Activated CD4-positive, alpha-beta T cell treated with anti-CD3 and anti-CD28 coated beads for 36 hours (primary cell): ENCODE measurements around the gene SHROOM1. TPM values are rescaled to one million over a fixed set of nuclear protein-coding genes. Genes with fewer than 3 reads are reported as not detected.

Experiments
- ATAC-seq: fragments of 200-7000 bp; cut with Tn5 transposase; one replicate; pipeline ENCODE4 v1.10.0; 2021; ENCODE audit warnings: mild to moderate bottlenecking, moderate library complexity
- CTCF ChIA-PET: fragments of 350-600 bp; sonication (Branson Sonifier 250); formaldehyde crosslinking; loops from one replicate; lab custom pipeline; 2021; ENCODE audit warnings: antibody characterized with exemption; lab: Charles Lee
- POLR2A ChIA-PET: fragments of 350-600 bp; sonication (Branson Sonifier 250); formaldehyde crosslinking; loops from one replicate; lab custom pipeline; 2021; ENCODE audit warnings: antibody characterized with exemption, inconsistent platforms; lab: Charles Lee
- DNase-seq: peaks from one replicate; pipeline ENCODE4 v3.0.0-alpha.2; 2020
- H3K27ac Mint-ChIP-seq: one replicate; pipeline ENCODE4 v1.8.0; 2021; ENCODE audit warnings: mixed read lengths
- H3K27me3 Mint-ChIP-seq: one replicate; pipeline ENCODE4 v1.8.0; 2021; ENCODE audit warnings: mixed read lengths
- H3K36me3 Mint-ChIP-seq: one replicate; pipeline ENCODE4 v1.8.0; 2021; ENCODE audit warnings: low read depth, mixed read lengths
- H3K4me1 Mint-ChIP-seq: one replicate; pipeline ENCODE4 v1.8.0; 2021; ENCODE audit warnings: mixed read lengths
- H3K4me3 Mint-ChIP-seq: one replicate; pipeline ENCODE4 v1.8.0; 2021; ENCODE audit warnings: mild to moderate bottlenecking, moderate library complexity, mixed read lengths
- H3K9me3 Mint-ChIP-seq: one replicate; pipeline ENCODE4 v1.8.0; 2021; ENCODE audit warnings: low read depth, mixed read lengths
- intact Hi-C, 2 experiments: fragments of 100-400 bp; cut with DNase I in 1 of 2; cut with micrococcal nuclease in 1 of 2; formaldehyde crosslinking; loops; one replicate each; pipeline versions ENCODE4 v1.14.2 to v1.15.1; 2022 to 2024; cut with DNase I, micrococcal nuclease
- total RNA-seq, 2 experiments: library from RNA; stranded (reverse); gene quantifications; one replicate each; pipeline ENCODE4 v1.2.3, GENCODE V29; 2021

The SHROOM1 gene
- total RNA-seq, 2 experiments from 2014 or later = 0.63 to 0.89 TPM

- DNase-seq (no peak), ATAC-seq (no peak)
- H3K27ac Mint-ChIP-seq = no peak overlapping the region
- no peak overlapping the region for H3K4me3 Mint-ChIP-seq
- peaks cover 33% of the 10 kb centered on the region for H3K27me3 Mint-ChIP-seq
- POLR2A ChIA-PET = no interaction called here
- intact Hi-C loops = loop anchor here in 1 of 2 experiments (1.0 kb wide), 2 partner anchors 24 to 40 kb away; partner anchors contain the start of gene KIF3A
- no peaks in the 10 kb centered on the region for H3K9me3 Mint-ChIP-seq
- CTCF ChIA-PET = interaction anchor here (0.6 to 0.7 kb wide), 2 partner anchors 8 to 165 kb away, joined by 3 read pairs; no protein-coding TSS in a partner anchor
- H3K4me1 Mint-ChIP-seq = peaks cover 7% of the 10 kb centered on the region
- no peaks in the 10 kb centered on the region for H3K36me3 Mint-ChIP-seq
These were observed 53.6 kb downstream of the SHROOM1 start for GRCh38 chr5:132776938-132777208.

- H3K36me3 Mint-ChIP-seq = no peaks in the 10 kb centered on the region
- H3K4me1 Mint-ChIP-seq = peaks cover 7% of the 10 kb centered on the region
- H3K4me3 Mint-ChIP-seq = peak overlapping the region; percentile 65
- peak; percentile 14 for ATAC-seq
- peaks cover 28% of the 10 kb centered on the region for H3K27me3 Mint-ChIP-seq
- ChIA-PET POLR2A (no interaction called here), CTCF (interaction anchor here (0.6 to 0.7 kb wide), 2 partner anchors 8 to 166 kb away, joined by 3 read pairs; no protein-coding TSS in a partner anchor)
- peak overlapping the region; percentile 8 for H3K27ac Mint-ChIP-seq
- intact Hi-C loops = no loop called here
- DNase-seq = peak; percentile 17
- H3K9me3 Mint-ChIP-seq = no peaks in the 10 kb centered on the region
These were observed 54.1 kb downstream of the SHROOM1 start for GRCh38 chr5:132776131-132776937.

GRCh38 chr5:132775476-132775961, 54.9 kb downstream of the SHROOM1 start:
- POLR2A ChIA-PET = no interaction called here
- H3K36me3 Mint-ChIP-seq = no peaks in the 10 kb centered on the region
- intact Hi-C loops = no loop called here
- no peak for ATAC-seq
- no peak overlapping the region for H3K27ac Mint-ChIP-seq
- DNase-seq = no peak
- CTCF ChIA-PET = interaction anchor here (0.7 kb wide), 1 partner anchor 182 kb away, joined by 4 read pairs; no protein-coding TSS in a partner anchor
- H3K4me1 Mint-ChIP-seq = peaks cover 7% of the 10 kb centered on the region
- H3K9me3 Mint-ChIP-seq = no peaks in the 10 kb centered on the region
- peaks cover 25% of the 10 kb centered on the region for H3K27me3 Mint-ChIP-seq
- no peak overlapping the region for H3K4me3 Mint-ChIP-seq

GRCh38 chr5:132774896-132775295, 55.6 kb downstream of the SHROOM1 start:
- ATAC-seq (no peak), DNase-seq (no peak)
- peaks cover 24% of the 10 kb centered on the region for H3K27me3 Mint-ChIP-seq
- no peaks in the 10 kb centered on the region for H3K9me3 Mint-ChIP-seq
- POLR2A ChIA-PET = no interaction called here
- no peak overlapping the region for H3K27ac Mint-ChIP-seq
- CTCF ChIA-PET = interaction anchor here (0.6 to 0.9 kb wide), 3 partner anchors 27 to 247 kb away, joined by 3 to 4 read pairs (median 3); partner anchors contain the start of gene CCNI2
- intact Hi-C loops = no loop called here
- peaks cover 7% of the 10 kb centered on the region for H3K4me1 Mint-ChIP-seq
- no peaks in the 10 kb centered on the region for H3K36me3 Mint-ChIP-seq
- no peak overlapping the region for H3K4me3 Mint-ChIP-seq

GRCh38 chr5:132774406-132774805, 56.0 kb downstream of the SHROOM1 start:
- H3K27ac Mint-ChIP-seq = no peak overlapping the region
- ATAC-seq (no peak), DNase-seq (no peak)
- ChIA-PET CTCF (interaction anchor here (0.6 to 0.9 kb wide), 3 partner anchors 27 to 248 kb away, joined by 3 to 5 read pairs (median 3); partner anchors contain the start of gene CCNI2), POLR2A (no interaction called here)
- peaks cover 21% of the 10 kb centered on the region for H3K27me3 Mint-ChIP-seq
- H3K4me3 Mint-ChIP-seq = no peak overlapping the region
- H3K9me3 Mint-ChIP-seq = no peaks in the 10 kb centered on the region
- H3K4me1 Mint-ChIP-seq = peaks cover 7% of the 10 kb centered on the region
- no peaks in the 10 kb centered on the region for H3K36me3 Mint-ChIP-seq
- intact Hi-C loops = no loop called here

- ChIA-PET CTCF (interaction anchor here (0.6 to 0.9 kb wide), 3 partner anchors 26 to 110 kb away, joined by 3 to 5 read pairs (median 3); partner anchors contain the start of gene CCNI2), POLR2A (interaction anchor here (0.9 kb wide), 1 partner anchor 93 kb away, joined by 3 read pairs; the partner anchor contains the start of gene UQCRQ)
- no peaks in the 10 kb centered on the region for H3K36me3 Mint-ChIP-seq
- no peak for DNase-seq
- no peak overlapping the region for H3K4me3 Mint-ChIP-seq
- peaks cover 7% of the 10 kb centered on the region for H3K4me1 Mint-ChIP-seq
- intact Hi-C loops = no loop called here
- peaks cover 17% of the 10 kb centered on the region for H3K27me3 Mint-ChIP-seq
- no peak overlapping the region for H3K27ac Mint-ChIP-seq
- ATAC-seq = no peak
- no peaks in the 10 kb centered on the region for H3K9me3 Mint-ChIP-seq
These were observed 56.7 kb downstream of the SHROOM1 start for GRCh38 chr5:132773601-132774355.

- Mint-ChIP-seq H3K36me3 (no peaks in the 10 kb centered on the region), H3K4me3 (no peak overlapping the region), H3K27ac (no peak overlapping the region), H3K4me1 (peaks cover 5% of the 10 kb centered on the region), H3K27me3 (peaks cover 11% of the 10 kb centered on the region), H3K9me3 (no peaks in the 10 kb centered on the region)
- ATAC-seq = no peak
- no peak for DNase-seq
- POLR2A ChIA-PET = interaction anchor here (0.9 kb wide), 1 partner anchor 94 kb away, joined by 3 read pairs; the partner anchor contains the start of gene UQCRQ
- CTCF ChIA-PET = interaction anchor here (0.6 kb wide), 1 partner anchor 110 kb away, joined by 3 read pairs; no protein-coding TSS in a partner anchor
- intact Hi-C loops = no loop called here
These were observed 57.3 kb downstream of the SHROOM1 start for GRCh38 chr5:132773114-132773513.

- no peak overlapping the region for H3K4me3 Mint-ChIP-seq
- H3K4me1 Mint-ChIP-seq = peaks cover 3% of the 10 kb centered on the region
- H3K9me3 Mint-ChIP-seq = no peaks in the 10 kb centered on the region
- ChIA-PET POLR2A (interaction anchor here (0.9 kb wide), 1 partner anchor 94 kb away, joined by 3 read pairs; the partner anchor contains the start of gene UQCRQ), CTCF (no interaction called here)
- H3K36me3 Mint-ChIP-seq = no peaks in the 10 kb centered on the region
- H3K27ac Mint-ChIP-seq = no peak overlapping the region
- intact Hi-C loops = no loop called here
- ATAC-seq (no peak), DNase-seq (no peak)
- H3K27me3 Mint-ChIP-seq = peaks cover 6% of the 10 kb centered on the region
These were observed 58.0 kb downstream of the SHROOM1 start for GRCh38 chr5:132772291-132773070.

Other genes starting within 250 kb of the SHROOM1 start
- 1 to 10 TPM; 3.9 to 5.5 TPM for gene IL13, start 172.5 kb downstream of the SHROOM1 start, total RNA-seq
- gene IL4, start 156.7 kb downstream of the SHROOM1 start, total RNA-seq = under 1 TPM; 0.32 to 0.77 TPM
- gene KIF3A, start 93.1 kb downstream of the SHROOM1 start, total RNA-seq = 10 to 100 TPM in 1 of 2 experiments, 1 to 10 TPM in 1; 7.1 to 10.6 TPM
- gene CCNI2, start 83.2 kb downstream of the SHROOM1 start, total RNA-seq = 1 to 10 TPM; 4.3 to 4.6 TPM
- 10 to 100 TPM; 18.6 to 19.9 TPM for gene SEPTIN8, start 53.4 kb downstream of the SHROOM1 start, total RNA-seq
- under 1 TPM in 1 of 2 experiments, not detected in 1; 0.05 TPM for gene SOWAHA, start 17.3 kb downstream of the SHROOM1 start, total RNA-seq
- gene GDF9, start 35.8 kb upstream of the SHROOM1 start, total RNA-seq = under 1 TPM; 0.41 to 0.69 TPM
- gene UQCRQ, start 36.0 kb upstream of the SHROOM1 start, total RNA-seq = 100 to 1,000 TPM; 299 to 537 TPM
- 1 to 10 TPM; 2.5 to 3.1 TPM for gene LEAP2, start 43.0 kb upstream of the SHROOM1 start, total RNA-seq
- 10 to 100 TPM; 20.9 to 29.3 TPM for gene AFF4, start 133.0 kb upstream of the SHROOM1 start, total RNA-seq
- 10 to 100 TPM; 25.7 to 32.2 TPM for gene ZCCHC10, start 195.9 kb upstream of the SHROOM1 start, total RNA-seq
- gene HSPA4, start 221.4 kb upstream of the SHROOM1 start, total RNA-seq = 100 to 1,000 TPM; 243 to 268 TPM